ENCODE measurements around the gene CEP43. TPM values are rescaled to one million over a fixed set of nuclear protein-coding genes. Genes with fewer than 3 reads are reported as not detected.

The CEP43 gene
- total and polyA plus RNA-seq, 10 of the 15 experiments (the other 5 are each of a cell fraction or from before 2014, with no cell fraction given): 7.7 to 49.9 (median 24.6) TPM

- TF ChIP-seq ZBTB40 (IDR thresholded peaks at IDR 0.05; ENCODE audit: borderline replicate concordance) (no peak), TCF7 (IDR thresholded peaks at IDR 0.05; ENCODE audit: borderline replicate concordance) (no peak), HCFC1 (IDR thresholded peaks at IDR 0.05; ENCODE audit: low read length) (no peak), GABPA (IDR thresholded peaks at IDR 0.05; ENCODE audit: low read depth) (no peak), EED (IDR thresholded peaks at IDR 0.05; ENCODE audit: low read depth) (no peak), JUND (IDR thresholded peaks at IDR 0.05; ENCODE audit: low read depth, low read length) (no peak), BRCA1 (IDR thresholded peaks at IDR 0.05; ENCODE audit: low read depth, low read length) (no peak), PKNOX1 (IDR thresholded peaks at IDR 0.05) (no peak), PBX3 (IDR thresholded peaks at IDR 0.05; ENCODE audit: insufficient replicate concordance, low read depth, low read length) (no peak), MEF2B (IDR thresholded peaks at IDR 0.05; ENCODE audit: partially characterized antibody, poor library complexity, severe bottlenecking) (no peak)
Observed at GRCh38 chr6:166972101-166972500, 27.1 kb upstream of the CEP43 start (continued).
